ENCODE measurements around the gene AAMP.
A peak's percentile ranks its signal among the peaks of the same experiment; 100 is the strongest.

AAMP gene

GRCh38 chr2:218292048-218293014 lies 22.4 kb upstream of the AAMP start, which contains the start of gene TMBIM1:
Gene TMBIM1, minus strand, starts transcription at chr2:218292503. Its CDS starts 10,362 bp downstream, at chr2:218282141.
- TF ChIP-seq CTCF (IDR thresholded peaks at IDR 0.05; ENCODE audit: low read depth, low read length) = peak; percentile 50
- peak within 1 kb of the TSS; percentile 84 for H3K4me3 ChIP-seq (ENCODE audit: low read depth, low read length)

GRCh38 chr2:218291318-218292047 lies 21.5 kb upstream of the AAMP start:
- no peak for TF ChIP-seq CTCF (IDR thresholded peaks at IDR 0.05; ENCODE audit: low read depth, low read length)
- H3K4me3 ChIP-seq (ENCODE audit: low read depth, low read length) = peak overlapping the region; percentile 84

- no peak for TF ChIP-seq CTCF (IDR thresholded peaks at IDR 0.05; ENCODE audit: low read depth, low read length)
- peak overlapping the region; percentile 84 for H3K4me3 ChIP-seq (ENCODE audit: low read depth, low read length)
Observed at GRCh38 chr2:218290316-218291261, 20.7 kb upstream of the AAMP start.

GRCh38 chr2:218289639-218290315 lies 19.8 kb upstream of the AAMP start:
- H3K4me3 ChIP-seq (ENCODE audit: low read depth, low read length) = peak overlapping the region; percentile 84
- TF ChIP-seq CTCF (IDR thresholded peaks at IDR 0.05; ENCODE audit: low read depth, low read length) = no peak

- no peak for TF ChIP-seq CTCF (IDR thresholded peaks at IDR 0.05; ENCODE audit: low read depth, low read length)
- H3K4me3 ChIP-seq (ENCODE audit: low read depth, low read length) = peak overlapping the region; percentile 63
Observed at GRCh38 chr2:218286570-218287459, 16.9 kb upstream of the AAMP start.
